HFFc6 (cell line): ENCODE measurements around the gene ZNF827. TPM values are rescaled to one million over a fixed set of nuclear protein-coding genes. Genes with fewer than 3 reads are reported as not detected.

Source experiments
- DNase-seq: peaks from one replicate; pipeline ENCODE4 v3.0.0-alpha.2; 2018
- H3K27ac Mint-ChIP-seq: 2 replicates; pipeline ENCODE4 v1.8.0; 2020; ENCODE audit warnings: mild to moderate bottlenecking, mixed read lengths
- H3K27me3 Mint-ChIP-seq: 2 replicates; pipeline ENCODE4 v1.8.0; 2021; ENCODE audit warnings: mild to moderate bottlenecking, moderate library complexity, mixed read lengths; ENCODE audit not compliant: insufficient read depth
- H3K36me3 Mint-ChIP-seq: 2 replicates; pipeline ENCODE4 v1.8.0; 2021; ENCODE audit warnings: low read depth, mixed read lengths
- H3K4me1 Mint-ChIP-seq: 2 replicates; pipeline ENCODE4 v1.8.0; 2020; ENCODE audit warnings: low read depth, mixed read lengths
- H3K4me3 Mint-ChIP-seq: 2 replicates; pipeline ENCODE4 v1.8.0; 2020; ENCODE audit warnings: mild to moderate bottlenecking, moderate library complexity, mixed read lengths
- H3K9me3 Mint-ChIP-seq: 2 replicates; pipeline ENCODE4 v1.8.0; 2020; ENCODE audit warnings: mild to moderate bottlenecking, mixed read lengths
- total RNA-seq, 6 experiments: library from RNA; stranded (reverse); fragmentation: NEBNext Ultra II Directional; extraction: Animal tissue kit (Norgen Biotek cat#: 25700); gene quantifications; 2 replicates in 1 of 6; 3 replicates in 5 of 6; pipeline ENCODE4 v1.2.3, GENCODE V29; 2021
- TF ChIP-seq, protein P1 (sequence below): fragments of 200-600 bp; sonication (generic); IDR thresholded peaks from 2 replicates; pipeline ENCODE4 v1.5.0; 2021; ENCODE audit warnings: antibody characterized with exemption, mild to moderate bottlenecking

The ZNF827 gene
- total RNA-seq, 6 experiments from 2014 or later: 15.8 to 22.4 (median 17.6) TPM

DNA sequence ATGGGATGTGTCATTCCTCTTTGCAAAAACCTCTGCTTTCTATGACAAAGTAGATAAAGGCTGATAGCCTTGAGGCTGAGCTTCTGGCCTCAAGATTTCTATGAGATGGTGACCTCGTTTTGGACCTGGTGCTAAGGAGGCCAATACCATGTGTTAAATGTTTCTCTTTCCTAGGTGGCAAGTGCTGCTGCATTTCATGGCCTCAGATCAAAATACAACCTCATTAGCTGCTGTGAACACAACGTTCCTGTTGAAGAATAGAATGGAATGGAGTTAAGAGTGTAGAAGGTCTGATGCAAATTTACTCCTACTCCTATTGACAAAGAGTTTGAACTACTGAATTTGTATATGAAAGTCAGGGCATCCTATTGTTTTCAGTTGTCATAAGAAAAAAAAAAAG lies 146.6 kb downstream of the ZNF827 start:
- Mint-ChIP-seq H3K27ac (no peak overlapping the region), H3K36me3 (peaks cover 10% of the 10 kb centered on the region), H3K4me3 (no peak overlapping the region), H3K27me3 (no peaks in the 10 kb centered on the region), H3K9me3 (no peaks in the 10 kb centered on the region), H3K4me1 (0 out of 2 replicates have a peak, but pooled peaks cover 5% of the 10 kb centered on the region)
- TF ChIP-seq, protein P1, sequence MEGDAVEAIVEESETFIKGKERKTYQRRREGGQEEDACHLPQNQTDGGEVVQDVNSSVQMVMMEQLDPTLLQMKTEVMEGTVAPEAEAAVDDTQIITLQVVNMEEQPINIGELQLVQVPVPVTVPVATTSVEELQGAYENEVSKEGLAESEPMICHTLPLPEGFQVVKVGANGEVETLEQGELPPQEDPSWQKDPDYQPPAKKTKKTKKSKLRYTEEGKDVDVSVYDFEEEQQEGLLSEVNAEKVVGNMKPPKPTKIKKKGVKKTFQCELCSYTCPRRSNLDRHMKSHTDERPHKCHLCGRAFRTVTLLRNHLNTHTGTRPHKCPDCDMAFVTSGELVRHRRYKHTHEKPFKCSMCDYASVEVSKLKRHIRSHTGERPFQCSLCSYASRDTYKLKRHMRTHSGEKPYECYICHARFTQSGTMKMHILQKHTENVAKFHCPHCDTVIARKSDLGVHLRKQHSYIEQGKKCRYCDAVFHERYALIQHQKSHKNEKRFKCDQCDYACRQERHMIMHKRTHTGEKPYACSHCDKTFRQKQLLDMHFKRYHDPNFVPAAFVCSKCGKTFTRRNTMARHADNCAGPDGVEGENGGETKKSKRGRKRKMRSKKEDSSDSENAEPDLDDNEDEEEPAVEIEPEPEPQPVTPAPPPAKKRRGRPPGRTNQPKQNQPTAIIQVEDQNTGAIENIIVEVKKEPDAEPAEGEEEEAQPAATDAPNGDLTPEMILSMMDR: no peak
- no peak for DNase-seq

DNA sequence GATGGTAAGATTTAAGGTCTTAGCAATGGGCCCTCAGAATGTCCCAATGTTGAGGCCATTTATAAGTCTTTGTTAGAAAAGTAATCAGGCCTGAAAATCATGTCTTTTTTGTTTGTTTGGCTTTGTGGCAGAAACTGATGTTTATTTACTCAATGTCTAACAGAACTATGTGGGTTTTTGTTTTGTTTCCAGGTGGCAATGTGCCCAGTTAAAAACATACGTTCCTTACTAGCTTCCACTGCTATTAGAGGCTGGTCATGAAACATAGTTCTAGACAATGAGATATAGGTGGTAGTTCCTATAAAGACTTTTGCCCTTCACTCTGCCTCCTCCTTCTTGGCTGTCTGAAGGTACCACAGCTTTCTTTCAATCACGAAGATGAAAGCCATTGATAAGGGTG lies 149.9 kb downstream of the ZNF827 start:
- TF ChIP-seq, protein P1: no peak
- Mint-ChIP-seq H3K4me3 (no peak overlapping the region), H3K4me1 (peaks cover 5% of the 10 kb centered on the region; the same call in 1 of the 2 replicates)

DNA sequence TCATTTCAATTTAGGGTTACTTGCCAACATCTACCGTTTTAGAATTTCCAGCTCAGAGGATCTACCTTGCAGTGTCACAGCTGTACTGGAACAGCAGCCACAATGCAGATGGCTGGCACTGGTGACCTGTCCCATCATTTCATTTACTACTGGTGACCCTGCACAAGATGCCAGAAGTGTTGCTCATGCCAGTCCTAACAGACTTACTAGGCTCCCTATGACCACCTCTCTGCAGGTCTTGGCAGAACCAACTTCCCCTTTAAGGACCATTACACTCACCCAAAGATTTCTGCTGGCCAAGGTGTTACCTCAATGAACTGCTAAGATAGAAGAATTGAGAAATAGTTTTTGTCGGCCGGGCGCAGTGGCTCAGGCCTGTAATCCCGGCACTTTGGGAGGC lies 151.8 kb downstream of the ZNF827 start:
- no peak overlapping the region for H3K4me3 Mint-ChIP-seq
- H3K27ac Mint-ChIP-seq: no peak overlapping the region
- peaks cover 13% of the 10 kb centered on the region; the same call in 1 of the 2 replicates for H3K9me3 Mint-ChIP-seq
- H3K4me1 Mint-ChIP-seq: peaks cover 21% of the 10 kb centered on the region
- H3K27me3 Mint-ChIP-seq: no peaks in the 10 kb centered on the region
- peaks cover 28% of the 10 kb centered on the region for H3K36me3 Mint-ChIP-seq
- no peak for DNase-seq
- TF ChIP-seq, protein P1: no peak

More for the DNA sequence above, 149.9 kb downstream of the ZNF827 start:
- no peak for DNase-seq
- Mint-ChIP-seq H3K27me3 (no peaks in the 10 kb centered on the region), H3K27ac (no peak overlapping the region), H3K36me3 (peaks cover 28% of the 10 kb centered on the region), H3K9me3 (peaks cover 11% of the 10 kb centered on the region; the same call in 1 of the 2 replicates)

DNA sequence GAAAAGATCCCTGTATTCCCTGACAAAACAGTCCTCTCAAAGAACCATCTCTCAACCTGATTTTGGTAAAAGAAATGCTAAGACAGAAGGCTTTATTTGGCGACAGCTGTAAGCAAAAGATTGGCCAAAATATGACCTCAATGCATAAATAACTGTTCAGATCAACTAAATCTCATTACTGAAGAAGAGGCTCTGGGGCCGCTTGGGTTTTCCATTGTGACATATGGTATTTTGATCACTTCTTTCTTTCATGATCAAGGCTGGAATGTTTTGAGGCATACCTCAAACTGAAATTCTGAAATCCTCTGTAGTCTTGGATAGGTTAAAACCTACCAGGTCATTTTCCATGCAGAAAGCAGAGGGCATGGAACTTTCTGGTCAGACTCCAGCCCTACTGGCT lies 152.4 kb downstream of the ZNF827 start:
- Mint-ChIP-seq H3K4me3 (no peak overlapping the region), H3K27me3 (no peaks in the 10 kb centered on the region), H3K27ac (no peak overlapping the region), H3K36me3 (peaks cover 32% of the 10 kb centered on the region), H3K9me3 (peaks cover 13% of the 10 kb centered on the region; the same call in 1 of the 2 replicates), H3K4me1 (peaks cover 26% of the 10 kb centered on the region)
- no peak for DNase-seq
- TF ChIP-seq, protein P1: no peak

DNA sequence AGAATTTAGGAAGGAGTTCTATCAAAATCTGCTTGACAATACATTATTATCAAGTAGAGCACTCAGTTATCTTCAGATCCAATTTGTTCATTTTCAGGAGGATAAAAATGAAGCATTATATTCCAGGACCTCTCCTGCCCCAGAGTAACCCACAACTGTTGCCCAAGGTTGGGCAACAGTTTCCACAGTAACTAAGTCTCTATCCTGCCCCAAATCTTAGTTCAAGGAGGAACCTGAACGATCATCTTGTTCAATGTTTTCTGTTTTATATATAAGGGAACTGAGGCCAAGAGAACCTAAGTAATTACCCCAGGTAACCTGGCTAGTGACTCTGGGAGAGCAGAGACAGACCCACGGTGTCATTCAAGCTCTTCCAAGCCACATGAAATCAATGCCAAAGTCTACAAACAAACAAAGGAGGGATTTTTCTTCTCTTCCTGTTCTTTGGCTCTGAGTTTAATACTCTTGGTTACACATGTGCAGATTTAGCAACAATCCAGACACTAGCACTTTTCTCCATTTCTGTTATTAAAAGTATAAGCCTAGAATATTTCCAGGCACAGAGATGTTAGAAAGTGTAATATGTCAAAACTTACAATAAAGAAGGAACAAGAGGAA lies 153.1 kb downstream of the ZNF827 start:
- Mint-ChIP-seq H3K27me3 (no peaks in the 10 kb centered on the region), H3K4me1 (peaks cover 31% of the 10 kb centered on the region), H3K4me3 (no peak overlapping the region), H3K27ac (no peak overlapping the region), H3K9me3 (peaks cover 13% of the 10 kb centered on the region; the same call in 1 of the 2 replicates), H3K36me3 (peaks cover 28% of the 10 kb centered on the region)
- TF ChIP-seq, protein P1: no peak
- no peak for DNase-seq
